Naive thymus-derived CD8-positive, alpha-beta T cell (primary cell): ENCODE results near the gene OR1B1. TPM values are rescaled to one million over a fixed set of nuclear protein-coding genes. Genes with fewer than 3 reads are reported as not detected.
"Not testable (repeated sequence)": the region's sequence is repeated elsewhere in the genome, so short reads cannot be mapped to it uniquely, and the experiment has no call there.

ENCODE experiments used
- ATAC-seq, 2 donors: fragments of 150-1000 bp; cut with Tn5 transposase in 1 of 2; sonication (Bioruptor Pico), chemical (Tn5 transposase) in 1 of 2; 1 replicate in 1 of 2; 2 replicates in 1 of 2; pipeline ENCODE4 v1.10.0; 2021; ENCODE audit warnings: mild to moderate bottlenecking in 2 of 2, moderate library complexity in 2 of 2
- POLR2A ChIA-PET: fragments of 350-600 bp; sonication (Branson Sonifier 250); formaldehyde crosslinking; loops from one replicate; lab custom pipeline; 2021; ENCODE audit warnings: antibody characterized with exemption; lab: Charles Lee
- DNase-seq, 10 donors: peaks; one replicate each; pipeline versions ENCODE4 v3.0.0 to v3.0.0-alpha.2; 2020 to 2022
- H3K27ac Mint-ChIP-seq, 10 donors: one replicate each; pipeline ENCODE4 v1.8.0; 2020 to 2022; ENCODE audit warnings: mild to moderate bottlenecking in 10 of 10, mixed read lengths in 10 of 10, moderate library complexity in 4 of 10, inconsistent platforms in 1 of 10
- H3K27me3 Mint-ChIP-seq, 5 donors: one replicate each; pipeline ENCODE4 v1.8.0; 2021 to 2022; ENCODE audit warnings: mixed read lengths in 5 of 5
- H3K36me3 Mint-ChIP-seq, 3 donors: one replicate each; pipeline ENCODE4 v1.8.0; 2020 to 2022; ENCODE audit warnings: mixed read lengths in 3 of 3, mild to moderate bottlenecking in 2 of 3, inconsistent platforms in 1 of 3
- H3K4me1 Mint-ChIP-seq, 4 donors: one replicate each; pipeline ENCODE4 v1.8.0; 2021 to 2022; ENCODE audit warnings: mixed read lengths in 4 of 4
- H3K4me3 Mint-ChIP-seq, 10 donors: one replicate each; pipeline ENCODE4 v1.8.0; 2020 to 2022; ENCODE audit warnings: mild to moderate bottlenecking in 10 of 10, mixed read lengths in 10 of 10, moderate library complexity in 6 of 10, inconsistent platforms in 1 of 10
- H3K9me3 Mint-ChIP-seq, 9 donors: one replicate each; pipeline ENCODE4 v1.8.0; 2020 to 2022; ENCODE audit warnings: mixed read lengths in 9 of 9, mild to moderate bottlenecking in 3 of 9, inconsistent platforms in 1 of 9, moderate library complexity in 1 of 9
- polyA plus RNA-seq, 3 donors: library from polyadenylated mRNA; unstranded; fragments of 300-500 nt; fragmentation: Illumina TruSeq; gene quantifications; one replicate each; pipeline ENCODE4 v1.2.3, GENCODE V29; 2021
- total RNA-seq, 8 experiments: library from RNA in 2 of 8; stranded (reverse) in 2 of 8; gene quantifications; one replicate each; pipeline ENCODE4 v1.2.3 and lab custom pipeline; 2021 to 2026

OR1B1 gene
- not detected for total RNA-seq
- not detected for polyA plus RNA-seq
- total RNA-seq (lab: John Stamatoyannopoulos, UW) = 0 to 0.49 (median 0) reads per million in 6 experiments

DNA sequence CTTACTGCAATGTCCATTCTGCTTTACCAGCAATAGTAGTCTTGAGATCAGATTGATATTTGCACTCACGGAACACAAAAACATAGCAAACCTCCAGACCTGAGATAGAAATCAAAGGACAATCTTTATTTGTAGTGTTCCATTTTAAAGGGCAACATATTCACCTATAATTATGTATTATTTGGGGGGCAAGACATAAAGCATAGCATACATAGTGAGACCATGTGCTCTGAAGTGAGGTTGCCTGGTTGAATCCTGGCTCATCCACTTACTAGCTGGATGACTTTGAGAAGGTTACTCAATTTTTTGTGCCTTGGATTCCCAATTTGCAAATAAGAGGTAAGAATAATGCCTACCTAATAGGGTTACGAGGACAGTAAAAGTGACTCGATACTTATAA is at the start of gene OR1B1:
TSS of gene OR1B1 (minus strand) at position 101 of the 400 bp plus-strand sequence.
- Mint-ChIP-seq H3K4me1 (no peaks in the 10 kb centered on the region), H3K27ac (no peak within 1 kb of the TSS)
- POLR2A ChIA-PET = no interaction called here

DNA sequence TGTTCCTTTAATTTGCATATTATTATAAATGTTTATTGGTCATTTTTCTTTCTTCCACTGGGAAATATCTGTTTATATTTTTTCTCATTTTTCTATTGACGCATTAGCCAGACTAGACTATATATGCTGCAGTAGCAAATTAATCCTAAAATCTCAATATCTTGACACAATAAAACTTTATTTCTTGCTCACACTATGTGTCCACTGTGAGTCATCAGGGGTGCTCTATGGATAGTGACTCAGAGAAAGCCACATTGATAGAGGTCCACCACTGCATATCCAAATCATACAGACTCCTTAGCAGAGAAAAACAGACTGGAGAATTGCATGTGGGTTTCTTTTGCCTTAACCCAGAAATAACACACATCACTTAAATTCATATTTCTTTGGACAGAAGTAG is 38.3 kb upstream of the OR1B1 start:
- ATAC-seq (no peak), DNase-seq (no peak)
- Mint-ChIP-seq H3K4me1 (no peaks in the 10 kb centered on the region), H3K27ac (no peak overlapping the region), H3K36me3 (peaks cover 0 to 21% (median 7%) of the 10 kb centered on the region in 3 donors), H3K9me3 (peaks cover 4 to 28% (median 19%) of the 10 kb centered on the region in 9 donors), H3K27me3 (peaks cover under 1 to 6% (median 4%) of the 10 kb centered on the region in 5 donors), H3K4me3 (no peak overlapping the region)
- POLR2A ChIA-PET = no interaction called here

More for the DNA sequence above, at the start of gene OR1B1:
- DNase-seq = no peak
- no peak for ATAC-seq
- Mint-ChIP-seq H3K9me3 (peaks cover 0 to 3% (median 0%) of the 10 kb centered on the region in 9 donors), H3K36me3 (peaks cover 0 to 2% (median 0%) of the 10 kb centered on the region in 3 donors), H3K4me3 (no peak within 1 kb of the TSS), H3K27me3 (peaks cover 3 to 24% (median 14%) of the 10 kb centered on the region in 5 donors)

DNA sequence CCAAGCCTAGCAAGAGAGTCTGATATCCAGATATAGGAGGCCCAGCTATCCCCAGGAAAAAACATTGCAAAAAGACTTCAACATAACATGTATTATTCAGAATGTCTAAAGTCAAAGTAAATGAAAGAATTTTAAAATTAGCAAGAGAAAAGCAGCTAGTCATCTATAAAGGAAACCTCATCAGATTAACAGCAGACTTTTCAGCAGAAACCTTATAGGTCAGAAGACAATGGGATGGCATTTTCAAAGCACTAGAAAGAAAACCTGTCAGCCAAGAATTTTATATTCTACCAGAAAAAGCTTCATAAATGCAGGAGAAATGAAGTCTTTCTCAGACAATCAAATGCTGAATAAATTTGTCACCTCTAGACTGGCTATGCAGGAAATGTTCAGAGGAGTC is 27.4 kb upstream of the OR1B1 start:
- H3K4me3 Mint-ChIP-seq = no peak overlapping the region
- no peak for ATAC-seq

DNA sequence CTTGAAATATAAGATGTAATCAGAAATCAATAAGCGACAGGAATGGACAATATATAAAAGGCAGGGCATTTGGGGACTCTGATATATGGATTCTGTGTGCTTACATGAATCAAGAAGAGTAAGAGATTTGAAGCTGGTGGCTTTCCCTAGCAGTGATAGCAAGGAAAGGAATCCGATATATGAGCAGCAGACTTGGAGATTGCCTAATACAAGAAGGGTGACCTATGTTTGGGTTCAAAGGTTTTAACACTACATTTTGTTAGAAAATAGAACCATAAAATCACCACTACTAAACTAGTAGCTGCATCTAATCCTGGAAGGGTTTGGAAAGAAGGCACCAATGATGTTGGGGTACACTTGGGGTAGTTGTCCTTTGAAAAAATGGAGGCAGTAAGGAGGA is 15.1 kb upstream of the OR1B1 start:
- no peak for ATAC-seq
- Mint-ChIP-seq H3K4me1 (peaks cover 0 to 2% (median 0%) of the 10 kb centered on the region in 4 donors), H3K36me3 (peaks cover 0 to 22% (median 2%) of the 10 kb centered on the region in 3 donors), H3K9me3 (peaks cover 3 to 36% (median 25%) of the 10 kb centered on the region in 9 donors), H3K27me3 (peaks cover 0 to 12% (median 7%) of the 10 kb centered on the region in 5 donors), H3K4me3 (no peak overlapping the region), H3K27ac (no peak overlapping the region)
- POLR2A ChIA-PET = no interaction called here
- DNase-seq = no peak

More for the DNA sequence above, 27.4 kb upstream of the OR1B1 start:
- POLR2A ChIA-PET = no interaction called here
- Mint-ChIP-seq H3K27me3 (peaks cover 0 to 16% (median 6%) of the 10 kb centered on the region in 5 donors), H3K27ac (no peak overlapping the region), H3K4me1 (no peaks in the 10 kb centered on the region), H3K9me3 (peaks cover 9 to 72% (median 43%) of the 10 kb centered on the region in 9 donors), H3K36me3 (peaks cover 0 to 54% (median 34%) of the 10 kb centered on the region in 3 donors)
- no peak for DNase-seq

DNA sequence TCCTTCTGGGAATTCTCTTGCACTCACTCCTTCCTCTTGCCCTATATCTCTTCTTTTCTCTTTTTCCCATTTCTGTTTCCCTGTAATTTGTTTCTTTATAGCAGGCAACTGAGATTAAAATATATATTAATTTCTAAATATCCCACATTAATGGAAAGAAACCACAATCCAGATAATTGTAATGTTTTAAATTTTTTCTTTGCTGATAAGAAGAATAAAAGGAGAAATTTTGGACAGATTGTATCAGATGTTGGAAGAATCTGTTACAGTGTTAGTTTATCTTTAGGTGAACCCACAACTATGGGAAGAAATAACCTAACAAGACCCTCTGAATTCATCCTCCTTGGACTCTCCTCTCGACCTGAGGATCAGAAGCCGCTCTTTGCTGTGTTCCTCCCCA is 4.0 kb upstream of the OR1B1 start, which contains the start of gene OR1L1:
TSS of gene OR1L1 (plus strand) at position 301 of the 400 bp plus-strand sequence. CDS start at position 301, 0 bp downstream.
- H3K27ac Mint-ChIP-seq = no peak within 1 kb of the TSS
- peaks cover 0 to 7% (median 3%) of the 10 kb centered on the region in 3 donors for H3K36me3 Mint-ChIP-seq

DNA sequence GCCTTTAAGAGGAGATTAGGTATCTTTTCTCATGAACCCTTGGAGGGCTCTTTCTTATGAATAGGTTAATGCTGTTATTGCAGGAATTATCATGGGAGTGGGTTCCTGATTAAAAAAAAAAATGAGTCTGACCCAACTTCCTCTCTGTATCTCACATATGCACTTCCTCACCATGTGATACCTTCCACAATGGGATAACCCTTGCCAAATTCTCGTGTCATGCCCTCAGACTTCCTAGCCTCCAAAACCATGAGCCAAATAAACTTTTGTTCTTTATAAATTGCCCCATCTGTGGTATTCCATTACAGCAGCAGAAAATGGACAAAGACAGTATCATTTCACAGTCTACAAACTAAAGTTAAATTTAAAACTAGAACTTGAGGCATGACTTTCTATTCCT is 1.0 kb downstream of the OR1B1 start:
- Mint-ChIP-seq H3K27me3 (peaks cover 2 to 12% (median 8%) of the 10 kb centered on the region in 5 donors), H3K36me3 (peaks cover 0 to 2% (median 0%) of the 10 kb centered on the region in 3 donors), H3K9me3 (peaks cover 0 to 3% (median 0%) of the 10 kb centered on the region in 9 donors), H3K4me3 (no peak overlapping the region), H3K4me1 (no peaks in the 10 kb centered on the region), H3K27ac (no peak overlapping the region)
- ATAC-seq = no peak
- POLR2A ChIA-PET = no interaction called here
- no peak for DNase-seq

More for the DNA sequence above, 4.0 kb upstream of the OR1B1 start, which contains the start of gene OR1L1:
- ATAC-seq (no peak), DNase-seq (no peak)
- H3K27me3 Mint-ChIP-seq = peaks cover 11 to 32% (median 23%) of the 10 kb centered on the region in 5 donors
- H3K4me3 Mint-ChIP-seq = no peak within 1 kb of the TSS
- H3K4me1 Mint-ChIP-seq = no peaks in the 10 kb centered on the region
- H3K9me3 Mint-ChIP-seq = peaks cover 0 to 12% (median 4%) of the 10 kb centered on the region in 9 donors
- POLR2A ChIA-PET = no interaction called here

DNA sequence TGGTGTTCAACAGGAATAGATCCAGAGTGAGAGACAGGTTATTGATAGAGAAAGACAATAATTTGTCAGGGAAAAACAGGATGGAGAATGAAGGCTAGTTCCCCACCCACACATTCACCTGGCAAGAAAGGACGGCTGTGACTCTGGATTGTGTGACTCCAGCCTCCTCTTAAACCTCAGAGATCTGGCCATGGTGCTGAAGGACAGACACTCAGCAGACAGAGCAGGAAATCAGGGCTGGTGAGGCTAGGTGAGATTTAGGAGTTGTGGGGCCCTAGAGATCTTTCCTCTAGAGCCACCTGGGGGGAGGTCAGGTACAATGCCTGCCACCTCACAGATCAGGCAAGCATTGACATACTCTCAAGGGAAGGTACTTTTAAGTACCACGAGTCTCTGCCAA is 15.2 kb downstream of the OR1B1 start:
- H3K4me3 Mint-ChIP-seq = no peak overlapping the region
- H3K27ac Mint-ChIP-seq = no peak overlapping the region
- POLR2A ChIA-PET = no interaction called here
- DNase-seq = no peak
- no peaks in the 10 kb centered on the region for H3K4me1 Mint-ChIP-seq
- no peak for ATAC-seq
- peaks cover 8 to 52% (median 36%) of the 10 kb centered on the region in 9 donors for H3K9me3 Mint-ChIP-seq
- peaks cover 14 to 54% (median 26%) of the 10 kb centered on the region in 5 donors for H3K27me3 Mint-ChIP-seq
- peaks cover 0 to 48% (median 18%) of the 10 kb centered on the region in 3 donors for H3K36me3 Mint-ChIP-seq

DNA sequence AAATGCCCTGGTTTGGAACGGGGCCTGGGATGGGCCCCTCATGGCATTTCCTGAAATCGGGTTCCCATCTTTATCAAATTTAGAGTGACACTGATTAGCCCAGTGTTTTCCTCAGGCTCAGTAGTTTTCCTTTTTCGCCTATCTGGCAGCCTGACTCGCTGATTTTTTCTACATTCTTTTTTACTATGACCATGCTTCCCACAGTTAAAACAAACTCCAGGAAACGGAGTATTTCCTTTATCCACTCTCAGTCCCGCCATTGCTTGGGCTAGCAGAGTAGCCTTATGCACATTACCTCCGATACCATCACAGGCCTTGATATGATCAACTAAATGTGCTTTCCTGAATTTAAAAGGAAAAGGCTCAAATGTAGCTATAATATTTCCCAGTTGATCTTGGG is 37.4 kb downstream of the OR1B1 start:
- Mint-ChIP-seq H3K27me3 (peaks cover 2 to 26% (median 13%) of the 10 kb centered on the region in 5 donors), H3K9me3 (peaks cover 0 to 10% (median 2%) of the 10 kb centered on the region in 9 donors), H3K4me3 (no peak overlapping the region), H3K36me3 (peaks cover 0 to 12% (median 0%) of the 10 kb centered on the region in 3 donors), H3K27ac (no peak overlapping the region), H3K4me1 (no peaks in the 10 kb centered on the region)
- POLR2A ChIA-PET = no interaction called here
- ATAC-seq = no peak
- DNase-seq = no peak

DNA sequence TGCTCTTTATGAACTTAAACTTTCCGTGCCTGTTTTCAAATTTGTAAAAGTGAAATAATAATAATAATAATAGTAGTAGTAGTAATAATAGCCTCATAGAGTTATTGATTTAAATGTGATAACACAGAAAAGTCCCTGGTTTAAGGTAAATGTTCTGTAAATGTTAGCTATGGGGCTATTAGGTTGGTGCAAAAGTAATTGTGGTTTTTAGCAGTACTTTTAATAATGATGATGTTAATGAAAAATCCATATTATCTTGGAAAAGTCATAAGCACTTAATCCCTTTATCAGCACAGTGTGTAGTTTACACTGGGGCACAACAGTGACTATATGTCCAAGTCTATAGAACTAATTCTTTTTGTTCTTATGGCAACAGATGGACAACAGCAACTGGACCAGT is 43.1 kb downstream of the OR1B1 start, which contains the start of gene OR1Q1:
TSS of gene OR1Q1 (plus strand) at position 377 of the 400 bp plus-strand sequence. CDS start at position 377, 0 bp downstream.
- POLR2A ChIA-PET = no interaction called here
- Mint-ChIP-seq H3K27me3 (peaks cover 0 to 16% (median 7%) of the 10 kb centered on the region in 5 donors), H3K9me3 (peaks cover 0 to 8% (median 2%) of the 10 kb centered on the region in 9 donors), H3K4me1 (no peaks in the 10 kb centered on the region), H3K36me3 (peaks cover 0 to 5% (median 0%) of the 10 kb centered on the region in 3 donors), H3K27ac (no peak within 1 kb of the TSS), H3K4me3 (no peak within 1 kb of the TSS)
- DNase-seq (no peak), ATAC-seq (no peak)

DNA sequence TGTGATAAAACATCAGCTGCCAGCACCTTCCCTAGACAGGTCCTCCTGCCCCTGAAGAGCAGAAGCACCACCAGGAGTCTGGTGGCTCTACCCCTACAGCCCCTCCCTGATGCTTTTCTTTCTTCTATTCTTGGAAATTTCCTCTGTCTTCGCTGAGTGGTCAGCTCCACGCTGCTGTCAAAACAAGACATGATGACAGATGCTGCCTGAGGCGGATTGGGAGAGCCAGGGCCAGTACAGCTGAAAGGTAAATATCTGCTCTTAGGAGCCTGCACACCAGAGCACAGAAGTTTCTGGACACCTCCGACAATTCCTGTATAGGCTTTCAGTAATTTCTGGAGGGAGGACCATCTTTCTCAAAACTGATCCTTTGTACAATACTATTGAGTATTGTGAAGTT is 47.6 kb downstream of the OR1B1 start:
- Mint-ChIP-seq H3K4me1 (no peaks in the 10 kb centered on the region), H3K27ac (no peak overlapping the region), H3K9me3 (no peaks in the 10 kb centered on the region), H3K4me3 (no peak overlapping the region), H3K36me3 (no peaks in the 10 kb centered on the region), H3K27me3 (peaks cover 0 to 19% (median 9%) of the 10 kb centered on the region in 5 donors)
- ATAC-seq (no peak), DNase-seq (no peak)
- POLR2A ChIA-PET = no interaction called here

DNA sequence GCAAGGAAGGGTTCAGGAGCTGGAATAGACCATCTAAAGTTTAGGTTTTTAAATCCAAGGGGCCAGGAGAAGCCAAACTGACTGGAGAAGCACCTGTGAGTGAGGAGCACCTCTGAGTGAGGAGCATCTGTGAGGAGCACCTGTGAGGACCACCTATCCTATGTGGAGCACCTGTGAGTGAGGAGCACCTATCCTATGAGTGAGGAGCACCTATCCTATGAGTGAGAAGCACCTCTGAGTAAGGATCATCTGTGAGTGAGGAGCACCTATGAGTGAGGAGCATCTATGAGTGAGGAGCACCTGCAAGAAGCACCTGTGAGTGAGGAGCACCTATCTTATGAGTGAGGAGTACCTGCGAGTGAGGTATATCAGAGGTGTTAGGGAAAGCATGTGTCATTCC is 50.8 kb downstream of the OR1B1 start:
- H3K4me1 Mint-ChIP-seq = no peaks in the 10 kb centered on the region
- peaks cover 0 to 4% (median 0%) of the 10 kb centered on the region in 3 donors for H3K36me3 Mint-ChIP-seq
- POLR2A ChIA-PET = no interaction called here
- peaks cover 0 to 8% (median 0%) of the 10 kb centered on the region in 9 donors for H3K9me3 Mint-ChIP-seq
- no peak overlapping the region for H3K27ac Mint-ChIP-seq
- DNase-seq (no peak), ATAC-seq (no peak)
- no peak overlapping the region for H3K4me3 Mint-ChIP-seq
- H3K27me3 Mint-ChIP-seq = peaks cover 2 to 27% (median 9%) of the 10 kb centered on the region in 5 donors

DNA sequence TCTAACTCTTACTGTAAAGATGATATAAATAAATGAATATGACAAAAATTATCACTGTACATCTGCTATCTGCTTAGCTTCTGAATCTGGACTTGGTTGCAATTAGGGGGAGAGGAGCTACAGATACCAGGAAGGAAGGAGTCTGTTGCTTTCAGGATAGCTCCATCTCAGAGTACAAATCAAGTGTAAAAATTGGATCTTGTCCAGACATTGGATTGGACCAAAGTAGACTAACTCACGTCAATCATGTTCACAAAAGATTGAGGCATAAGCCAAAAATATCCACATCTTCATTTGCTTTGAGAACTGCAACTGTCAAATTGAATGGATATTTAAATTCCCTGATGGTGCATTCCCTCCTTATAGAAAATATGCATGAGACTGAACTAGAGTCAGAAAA is 51.7 kb downstream of the OR1B1 start:
- POLR2A ChIA-PET = no interaction called here
- peaks cover 0 to 13% (median 6%) of the 10 kb centered on the region in 9 donors for H3K9me3 Mint-ChIP-seq
- no peak for DNase-seq
- no peak overlapping the region for H3K4me3 Mint-ChIP-seq
- H3K27me3 Mint-ChIP-seq = peaks cover 2 to 27% (median 5%) of the 10 kb centered on the region in 5 donors
- H3K36me3 Mint-ChIP-seq = peaks cover 0 to 11% (median 0%) of the 10 kb centered on the region in 3 donors
- H3K4me1 Mint-ChIP-seq = no peaks in the 10 kb centered on the region
- ATAC-seq = no peak
- H3K27ac Mint-ChIP-seq = no peak overlapping the region

DNA sequence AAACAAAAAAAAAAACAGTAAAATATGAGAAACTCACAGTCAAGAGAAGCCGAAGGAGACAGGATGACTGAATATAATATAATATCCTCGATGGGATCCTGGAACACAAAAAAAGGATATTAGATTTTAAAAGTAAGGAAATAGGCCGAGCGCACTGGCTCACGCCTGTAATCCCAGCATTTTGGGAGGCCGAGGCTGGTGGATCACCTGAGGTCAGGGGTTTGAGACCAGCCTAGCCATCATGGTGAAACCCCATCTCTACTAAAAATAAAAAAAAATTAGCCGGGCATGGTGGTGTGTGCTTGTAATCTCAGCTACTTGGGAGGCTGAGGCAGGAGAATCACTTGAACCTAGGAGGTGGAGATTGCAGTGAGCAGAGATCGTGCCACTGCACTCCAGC is 74.1 kb downstream of the OR1B1 start, which contains the start of gene OR1L8:
TSS of gene OR1L8 (minus strand) at position 101 of the 400 bp plus-strand sequence. CDS start 14,907 bp downstream, outside the sequence.
- POLR2A ChIA-PET, ATAC-seq, H3K9me3 Mint-ChIP-seq: not testable (repeated sequence)

More for the DNA sequence above, 74.1 kb downstream of the OR1B1 start, which contains the start of gene OR1L8:
- DNase-seq, H3K27me3 Mint-ChIP-seq, H3K36me3 Mint-ChIP-seq, H3K4me1 Mint-ChIP-seq, H3K4me3 Mint-ChIP-seq: not testable (repeated sequence)
- peak within 1 kb of the TSS in 1 of 10 donors; percentile 5 for H3K27ac Mint-ChIP-seq
